ENCODE data around the gene MCTP2. TPM values are rescaled to one million over a fixed set of nuclear protein-coding genes. Genes with fewer than 3 reads are reported as not detected.
A peak's percentile ranks its signal among the peaks of the same experiment; 100 is the strongest.

MCTP2 gene
- total and polyA plus RNA-seq, 3 donors from 2014 or later: 6.7 to 13.8 (median 7.6) TPM

DNA sequence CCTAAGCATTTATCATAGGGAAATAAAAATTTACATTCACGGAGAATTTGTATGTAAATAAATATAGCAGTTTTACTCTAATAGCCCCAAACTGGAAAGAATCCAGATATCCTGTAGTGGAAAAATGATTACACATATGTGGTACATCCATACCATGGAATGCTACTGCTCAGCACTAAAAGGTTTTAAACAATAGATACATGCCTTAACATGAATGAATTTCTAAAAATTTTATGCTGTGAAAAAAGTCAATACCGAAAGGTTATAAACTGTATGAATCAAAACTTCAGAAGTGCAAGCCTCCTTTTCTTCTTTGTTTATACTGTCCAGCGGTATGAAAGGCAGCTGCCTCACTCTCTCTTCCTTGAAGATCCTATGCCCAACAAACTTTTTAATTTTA is 37.5 kb upstream of the MCTP2 start:
- WGBS, 2 donors: 73 to 91% methylated on average over 3 of the region's 3 CpGs
- Histone ChIP-seq H3K4me3 (no peak overlapping the region), H3K4me1 (no peaks in the 10 kb centered on the region), H3K27ac (no peak overlapping the region), H3K36me3 (ENCODE audit: low read depth, missing control alignments) (no peaks in the 10 kb centered on the region), H3K27me3 (no peaks in the 10 kb centered on the region), H3K9me3 (no peaks in the 10 kb centered on the region)
- no peak for TF ChIP-seq POLR2A (IDR thresholded peaks at IDR 0.05)
- TF ChIP-seq, protein P1, sequence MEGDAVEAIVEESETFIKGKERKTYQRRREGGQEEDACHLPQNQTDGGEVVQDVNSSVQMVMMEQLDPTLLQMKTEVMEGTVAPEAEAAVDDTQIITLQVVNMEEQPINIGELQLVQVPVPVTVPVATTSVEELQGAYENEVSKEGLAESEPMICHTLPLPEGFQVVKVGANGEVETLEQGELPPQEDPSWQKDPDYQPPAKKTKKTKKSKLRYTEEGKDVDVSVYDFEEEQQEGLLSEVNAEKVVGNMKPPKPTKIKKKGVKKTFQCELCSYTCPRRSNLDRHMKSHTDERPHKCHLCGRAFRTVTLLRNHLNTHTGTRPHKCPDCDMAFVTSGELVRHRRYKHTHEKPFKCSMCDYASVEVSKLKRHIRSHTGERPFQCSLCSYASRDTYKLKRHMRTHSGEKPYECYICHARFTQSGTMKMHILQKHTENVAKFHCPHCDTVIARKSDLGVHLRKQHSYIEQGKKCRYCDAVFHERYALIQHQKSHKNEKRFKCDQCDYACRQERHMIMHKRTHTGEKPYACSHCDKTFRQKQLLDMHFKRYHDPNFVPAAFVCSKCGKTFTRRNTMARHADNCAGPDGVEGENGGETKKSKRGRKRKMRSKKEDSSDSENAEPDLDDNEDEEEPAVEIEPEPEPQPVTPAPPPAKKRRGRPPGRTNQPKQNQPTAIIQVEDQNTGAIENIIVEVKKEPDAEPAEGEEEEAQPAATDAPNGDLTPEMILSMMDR (IDR thresholded peaks at IDR 0.05): no peak
- DNase-seq: no peak
- intact Hi-C loops (cut with DNase I; ENCODE audit: low total_unique reads): no loop called here

DNA sequence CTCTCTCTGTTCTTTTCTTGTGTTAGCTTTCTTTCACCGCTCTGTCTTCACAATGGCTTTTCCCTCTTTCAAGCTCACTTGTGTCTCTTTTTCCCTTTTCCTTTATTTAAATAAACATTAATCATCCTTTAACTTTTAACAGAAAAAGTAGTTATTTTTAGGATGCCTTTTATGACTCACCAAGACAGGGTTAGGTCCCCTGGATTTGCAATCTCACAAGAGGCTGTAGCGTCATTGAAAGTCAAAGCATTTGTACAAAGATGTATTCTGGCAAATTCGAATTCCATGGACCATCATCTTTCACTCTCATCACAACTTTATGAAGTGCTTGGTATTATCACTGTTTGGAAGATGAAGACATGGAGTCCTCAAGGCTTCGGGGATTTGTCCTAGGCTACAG is 34.8 kb upstream of the MCTP2 start:
- TF ChIP-seq, protein P1 (IDR thresholded peaks at IDR 0.05): no peak
- no peak for TF ChIP-seq POLR2A (IDR thresholded peaks at IDR 0.05)
- 89 to 96% methylated on average over 4 of the region's 4 CpGs for WGBS, 2 donors

DNA sequence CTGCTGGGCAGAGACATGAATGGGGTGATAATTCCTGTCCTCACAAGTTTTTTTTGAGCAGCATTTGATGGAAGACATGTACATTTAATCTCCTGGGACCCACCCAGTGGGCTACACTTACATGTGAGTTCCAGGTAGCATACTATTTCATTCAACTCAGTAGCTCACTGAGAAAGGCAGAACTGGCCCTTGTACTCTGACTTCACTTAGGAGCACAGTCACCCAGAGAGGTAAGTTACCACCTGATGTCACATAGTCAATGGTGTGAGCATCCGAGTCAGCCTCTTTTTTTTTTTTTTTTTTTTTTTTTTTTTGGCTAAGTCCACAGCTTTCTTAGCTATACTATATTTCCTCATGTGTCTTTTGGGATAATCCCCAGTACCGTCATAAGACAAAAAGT is 32.7 kb upstream of the MCTP2 start:
- 91 to 94% methylated on average over 2 of the region's 2 CpGs for WGBS, 2 donors
- H3K9me3 ChIP-seq: no peaks in the 10 kb centered on the region
- no peaks in the 10 kb centered on the region for H3K36me3 ChIP-seq (ENCODE audit: low read depth, missing control alignments)
- intact Hi-C loops (cut with DNase I; ENCODE audit: low total_unique reads): no loop called here
- no peak for DNase-seq
- H3K4me3 ChIP-seq: no peak overlapping the region
- no peaks in the 10 kb centered on the region for H3K27me3 ChIP-seq
- no peaks in the 10 kb centered on the region for H3K4me1 ChIP-seq
- no peak overlapping the region for H3K27ac ChIP-seq
- no peak for TF ChIP-seq POLR2A (IDR thresholded peaks at IDR 0.05)
- TF ChIP-seq, protein P1 (IDR thresholded peaks at IDR 0.05): no peak

More for the DNA sequence above, 34.8 kb upstream of the MCTP2 start:
- no peak overlapping the region for H3K4me3 ChIP-seq
- DNase-seq: no peak
- no peaks in the 10 kb centered on the region for H3K4me1 ChIP-seq
- H3K9me3 ChIP-seq: no peaks in the 10 kb centered on the region
- intact Hi-C loops (cut with DNase I; ENCODE audit: low total_unique reads): no loop called here
- no peaks in the 10 kb centered on the region for H3K36me3 ChIP-seq (ENCODE audit: low read depth, missing control alignments)
- no peaks in the 10 kb centered on the region for H3K27me3 ChIP-seq
- H3K27ac ChIP-seq: no peak overlapping the region

DNA sequence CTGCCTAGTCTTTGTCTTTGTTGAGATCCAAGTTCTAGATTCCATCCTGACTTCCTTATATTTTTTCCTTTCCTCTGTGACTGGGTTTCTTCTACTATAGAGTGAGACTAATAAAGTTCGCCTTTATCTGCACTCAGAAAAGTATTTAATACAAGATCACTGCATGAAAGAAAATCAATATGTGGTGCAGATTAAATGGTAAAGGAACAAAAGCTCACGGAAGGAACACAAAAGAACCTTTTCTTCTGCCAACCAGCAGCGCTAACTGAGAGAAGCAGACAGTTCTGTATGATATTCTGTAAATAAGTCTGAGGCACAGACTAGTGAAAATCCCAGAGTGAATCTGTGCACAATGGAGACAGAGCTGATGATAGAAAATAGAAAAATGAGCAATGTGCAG is 31.6 kb upstream of the MCTP2 start:
- no peak for DNase-seq
- Histone ChIP-seq H3K4me1 (no peaks in the 10 kb centered on the region), H3K36me3 (ENCODE audit: low read depth, missing control alignments) (no peaks in the 10 kb centered on the region), H3K27ac (no peak overlapping the region), H3K9me3 (no peaks in the 10 kb centered on the region), H3K27me3 (no peaks in the 10 kb centered on the region), H3K4me3 (no peak overlapping the region)
- no peak for TF ChIP-seq POLR2A (IDR thresholded peaks at IDR 0.05)
- TF ChIP-seq, protein P1 (IDR thresholded peaks at IDR 0.05): no peak
- intact Hi-C loops (cut with DNase I; ENCODE audit: low total_unique reads): no loop called here
- 82 to 90% methylated on average over 3 of the region's 3 CpGs for WGBS, 2 donors

DNA sequence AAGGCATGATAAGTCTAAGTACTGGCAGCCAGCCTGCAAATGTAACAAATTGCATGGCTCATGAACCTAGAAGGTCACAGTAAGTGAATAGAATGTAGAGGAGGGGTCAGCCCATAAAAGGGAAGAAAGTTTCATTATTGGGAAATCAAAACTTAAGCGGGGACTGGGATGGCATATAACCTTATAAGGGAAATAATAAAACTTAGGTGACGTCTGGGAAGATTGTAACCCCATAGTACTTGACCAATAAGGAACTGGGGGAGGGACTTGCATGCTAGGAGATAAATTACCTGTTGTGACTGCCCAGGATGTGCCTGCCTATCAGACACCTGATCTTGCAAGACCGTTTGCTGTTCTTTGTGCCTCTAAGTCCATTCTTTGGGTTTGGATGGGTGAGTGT is 28.1 kb upstream of the MCTP2 start:
- TF ChIP-seq POLR2A (IDR thresholded peaks at IDR 0.05): no peak
- TF ChIP-seq, protein P1 (IDR thresholded peaks at IDR 0.05): no peak
- DNase-seq: peak; percentile 66
- Histone ChIP-seq H3K36me3 (ENCODE audit: low read depth, missing control alignments) (no peaks in the 10 kb centered on the region), H3K27ac (no peak overlapping the region), H3K4me1 (no peaks in the 10 kb centered on the region), H3K27me3 (no peaks in the 10 kb centered on the region), H3K4me3 (no peak overlapping the region), H3K9me3 (no peaks in the 10 kb centered on the region)
- WGBS, 2 donors: 26 to 33% methylated on average over 3 of the region's 3 CpGs
- intact Hi-C loops (cut with DNase I; ENCODE audit: low total_unique reads): no loop called here
